OCI-LY7 (cell line): ENCODE results near the gene SUSD3.

Source experiments
- CTCF ChIP-seq: fragments of 200-600 bp; sonication (generic); conservative IDR thresholded peaks from 2 replicates; pipeline ENCODE4 v1.5.1; 2014; ENCODE audit warnings: mild to moderate bottlenecking, antibody characterized with exemption, low read length, moderate library complexity, mixed read lengths
- EZH2phosphoT487 ChIP-seq: fragments of 200-600 bp; sonication (generic); IDR thresholded peaks from 2 replicates; pipeline ENCODE4 v1.6.1; 2018; ENCODE audit warnings: low read depth, borderline replicate concordance, mild to moderate bottlenecking, mixed run types, antibody characterized with exemption, low read length, moderate library complexity, mixed read lengths

- no peak for TF ChIP-seq CTCF
- TF ChIP-seq EZH2phosphoT487 = no peak
Observed at GRCh38 chr9:93126825-93127368, 68.4 kb downstream of the SUSD3 start.
